ENCODE measurements around the gene ARL6.

DNA sequence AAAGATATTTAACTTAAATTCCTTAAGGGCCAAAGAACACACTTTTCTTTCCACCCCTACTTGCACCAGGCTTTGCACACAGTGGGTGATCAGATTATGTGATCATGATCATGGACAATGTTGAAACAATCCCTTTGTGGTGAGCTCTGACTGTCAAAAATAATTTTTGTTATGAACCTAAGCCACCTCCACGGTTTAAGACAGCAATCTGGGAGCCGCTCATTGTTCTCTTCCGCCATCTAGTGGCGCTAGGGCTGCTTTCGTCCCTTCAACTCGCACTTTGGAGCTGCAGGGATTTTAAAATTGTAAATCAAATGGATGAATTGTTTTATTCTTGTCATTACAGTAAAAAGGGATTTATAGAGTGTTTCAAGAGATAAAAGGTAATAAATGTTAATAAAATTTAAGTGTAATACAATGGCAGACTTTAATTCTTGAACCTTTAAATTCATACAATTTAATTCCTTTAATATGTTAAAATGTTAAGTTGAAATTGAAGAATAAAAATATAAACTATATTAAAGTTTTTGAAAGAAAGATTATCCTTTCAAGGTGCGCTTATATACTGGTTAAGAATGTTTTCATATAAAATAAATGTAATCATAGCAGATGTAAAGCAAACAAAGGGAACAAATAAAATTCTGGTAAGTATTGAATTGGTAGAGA, 45.3 kb upstream of the ARL6 start:
- TF ChIP-seq, protein P1, sequence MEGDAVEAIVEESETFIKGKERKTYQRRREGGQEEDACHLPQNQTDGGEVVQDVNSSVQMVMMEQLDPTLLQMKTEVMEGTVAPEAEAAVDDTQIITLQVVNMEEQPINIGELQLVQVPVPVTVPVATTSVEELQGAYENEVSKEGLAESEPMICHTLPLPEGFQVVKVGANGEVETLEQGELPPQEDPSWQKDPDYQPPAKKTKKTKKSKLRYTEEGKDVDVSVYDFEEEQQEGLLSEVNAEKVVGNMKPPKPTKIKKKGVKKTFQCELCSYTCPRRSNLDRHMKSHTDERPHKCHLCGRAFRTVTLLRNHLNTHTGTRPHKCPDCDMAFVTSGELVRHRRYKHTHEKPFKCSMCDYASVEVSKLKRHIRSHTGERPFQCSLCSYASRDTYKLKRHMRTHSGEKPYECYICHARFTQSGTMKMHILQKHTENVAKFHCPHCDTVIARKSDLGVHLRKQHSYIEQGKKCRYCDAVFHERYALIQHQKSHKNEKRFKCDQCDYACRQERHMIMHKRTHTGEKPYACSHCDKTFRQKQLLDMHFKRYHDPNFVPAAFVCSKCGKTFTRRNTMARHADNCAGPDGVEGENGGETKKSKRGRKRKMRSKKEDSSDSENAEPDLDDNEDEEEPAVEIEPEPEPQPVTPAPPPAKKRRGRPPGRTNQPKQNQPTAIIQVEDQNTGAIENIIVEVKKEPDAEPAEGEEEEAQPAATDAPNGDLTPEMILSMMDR (IDR thresholded peaks at IDR 0.05): peak; percentile 16 to 90 (median 59)
- TF ChIP-seq POLR2A (IDR thresholded peaks at IDR 0.05) (no peak), POLR2AphosphoS5 (IDR thresholded peaks at IDR 0.05; ENCODE audit: insufficient read depth in 1 of 2, low read depth in 1 of 2) (no peak)

Measured in vagina (tissue), 2 donors.